Frontal cortex (tissue), 4 donors: ENCODE data around the gene CIDEC. TPM values are rescaled to one million over a fixed set of nuclear protein-coding genes. Genes with fewer than 3 reads are reported as not detected.
"Not testable (repeated sequence)": the region's sequence is repeated elsewhere in the genome, so short reads cannot be mapped to it uniquely, and the experiment has no call there.

Experiments
- DNase-seq, 2 donors: peaks; one replicate each; pipeline ENCODE4 v3.0.0; 2012; ENCODE audit warnings: low spot score in 2 of 2
- FAIRE-seq: peaks from 2 replicates; lab custom pipeline; 2012; peaks lifted over from hg19 to GRCh38; lab: Jason Lieb, UNC
- total RNA-seq: library from RNA; depleted of rRNA; stranded (reverse); fragments of >200 nt; gene quantifications from one replicate; pipeline ENCODE4 v1.2.3, GENCODE V29; 2014
- donor health status: control.
- donor health status: control.
- donor health status: control.

CIDEC gene
- total RNA-seq, 1 donor from 2014 or later: not detected

GRCh38 chr3:9854291-9854940 is 25.6 kb downstream of the CIDEC start:
- DNase-seq, FAIRE-seq: not testable (repeated sequence)

DNA sequence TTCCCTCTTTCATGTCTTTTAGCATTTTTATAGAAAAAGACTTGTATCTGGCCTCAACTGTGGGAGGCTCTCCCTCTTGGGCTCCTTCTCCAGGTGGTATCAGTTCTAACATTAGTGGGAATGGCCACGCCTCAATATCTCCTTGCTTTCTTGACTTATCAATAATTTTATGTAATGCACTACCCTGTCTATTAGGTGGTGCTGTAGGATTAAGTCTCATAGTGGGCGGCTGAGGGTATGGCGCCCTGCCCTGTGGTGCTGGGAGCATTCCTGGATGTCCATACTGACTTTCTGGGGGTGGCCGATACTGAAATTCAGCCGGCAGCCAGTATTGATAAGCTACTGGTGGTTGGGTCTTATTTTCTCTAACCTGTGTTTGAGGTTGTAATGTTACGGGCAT is 27.5 kb downstream of the CIDEC start:
- DNase-seq (no peak), FAIRE-seq (no peak)

- not testable (repeated sequence) for DNase-seq, FAIRE-seq
Measured at GRCh38 chr3:9851926-9852325, 28.1 kb downstream of the CIDEC start.

GRCh38 chr3:9851383-9851782 is 28.7 kb downstream of the CIDEC start:
- not testable (repeated sequence) for FAIRE-seq, DNase-seq

DNA sequence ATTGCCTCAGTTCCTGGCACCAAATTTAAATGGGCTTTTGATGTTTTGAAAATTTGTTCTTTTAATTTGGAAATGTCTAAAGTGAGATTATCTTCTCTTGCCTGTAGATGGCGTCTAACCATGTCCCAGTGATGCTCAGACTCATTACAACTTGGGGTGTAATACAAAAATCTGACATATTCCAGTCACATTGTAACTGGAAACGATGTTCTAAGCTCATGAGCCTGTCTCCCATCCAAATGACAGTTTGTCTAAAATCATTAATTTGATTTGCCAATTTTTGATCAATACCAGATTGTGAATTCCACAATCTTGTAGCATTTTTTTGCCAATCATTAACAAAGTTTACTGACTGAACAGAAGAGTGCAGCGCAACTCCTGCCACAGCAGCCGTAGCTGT is 31.2 kb downstream of the CIDEC start:
- DNase-seq, FAIRE-seq: not testable (repeated sequence)

DNA sequence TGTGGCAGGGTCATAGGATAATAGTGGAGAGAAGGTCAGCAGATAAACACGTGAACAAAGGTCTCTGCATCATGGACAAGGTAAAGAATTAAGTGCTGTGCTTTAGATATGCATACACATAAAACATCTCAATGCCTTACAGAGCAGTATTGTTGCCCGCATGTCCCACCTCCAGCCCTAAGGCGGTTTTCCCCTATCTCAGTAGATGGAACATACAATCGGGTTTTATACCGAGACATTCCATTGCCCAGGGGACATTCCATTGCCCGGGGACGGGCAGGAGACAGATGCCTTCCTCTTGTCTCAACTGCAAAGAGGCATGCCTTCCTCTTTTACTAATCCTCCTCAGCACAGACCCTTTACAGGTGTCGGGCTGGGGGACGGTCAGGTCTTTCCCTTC is 32.2 kb downstream of the CIDEC start:
- FAIRE-seq, DNase-seq: not testable (repeated sequence)

DNA sequence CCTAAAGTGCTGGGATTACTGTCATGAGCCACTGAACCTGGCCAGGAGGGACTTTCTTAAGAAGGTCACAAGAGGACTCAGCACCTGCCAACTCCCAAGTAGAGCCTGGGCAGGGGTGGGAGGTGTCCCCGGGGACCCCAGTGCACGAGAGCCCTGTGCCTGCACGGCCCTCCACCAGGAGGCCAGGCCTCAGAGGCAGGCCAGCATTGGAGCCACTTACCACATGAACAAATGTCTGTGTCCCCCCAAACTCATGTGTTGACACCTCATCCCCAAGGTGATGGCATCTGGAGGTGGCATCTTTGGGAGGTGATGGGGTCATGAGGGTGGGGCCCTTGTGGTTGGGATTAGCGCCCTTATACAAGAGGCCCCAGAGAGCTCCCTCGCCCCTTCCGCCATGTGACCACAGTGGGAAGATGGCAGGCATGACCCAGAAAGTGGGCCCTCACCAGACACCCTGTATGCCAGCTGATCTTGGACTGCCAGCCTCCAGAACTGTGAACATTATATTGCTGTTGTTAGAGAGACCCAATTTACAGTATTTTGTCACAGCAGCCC is 33.0 kb downstream of the CIDEC start:
- no peak for DNase-seq
- no peak for FAIRE-seq

GRCh38 chr3:9846231-9846630 is 33.8 kb downstream of the CIDEC start:
- FAIRE-seq (no peak), DNase-seq (no peak)

DNA sequence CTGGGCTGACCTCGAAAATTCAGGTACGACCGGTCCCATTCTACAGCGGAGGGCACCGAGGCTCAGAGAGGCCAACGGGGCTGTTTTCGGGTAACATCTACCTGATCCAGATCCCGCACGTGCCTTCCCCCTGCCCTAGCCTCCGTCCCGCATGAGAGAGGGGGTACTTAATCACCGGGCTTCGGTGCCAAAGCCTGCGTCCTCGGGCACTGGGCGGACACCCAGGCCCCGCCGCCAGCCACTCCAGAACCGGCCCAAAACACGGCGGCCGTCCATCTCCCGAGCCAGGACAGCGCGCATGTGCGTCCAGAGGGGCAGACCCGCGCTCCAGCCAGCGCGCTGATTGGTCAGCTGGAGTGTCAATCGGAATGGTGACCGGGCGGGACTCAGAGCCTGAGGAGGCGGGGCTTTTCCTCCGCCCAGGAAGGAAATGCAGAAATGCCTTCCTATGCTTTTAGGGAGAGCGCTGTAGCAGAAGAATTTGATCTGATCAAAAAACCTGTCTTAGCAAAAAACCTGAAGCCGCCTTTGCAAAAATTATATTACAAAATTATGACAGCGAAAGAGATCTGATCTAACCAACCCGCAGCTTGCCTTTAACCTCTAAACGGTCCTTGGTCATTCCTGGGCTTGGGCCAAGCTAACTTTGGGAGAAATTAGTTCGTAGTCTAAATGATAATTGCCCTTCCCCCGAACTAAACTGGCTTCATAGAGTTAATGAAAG is 36.2 kb downstream of the CIDEC start, which contains the start of gene RPUSD3:
Gene RPUSD3 (minus strand): TSS at position 294 of the 724 bp plus-strand sequence. CDS start 18 bp downstream, at position 276.
- DNase-seq (peak; percentile 95 to 99), FAIRE-seq (no peak)

- FAIRE-seq (no peak), DNase-seq (no peak)
Measured at GRCh38 chr3:9841015-9841414, 39.0 kb downstream of the CIDEC start.

- FAIRE-seq: no peak
- no peak for DNase-seq
Measured at GRCh38 chr3:9838856-9839255, 41.2 kb downstream of the CIDEC start.

GRCh38 chr3:9837701-9838582 is 42.1 kb downstream of the CIDEC start:
- DNase-seq: no peak

GRCh38 chr3:9834520-9835380 is 45.3 kb downstream of the CIDEC start:
- FAIRE-seq (no peak), DNase-seq (no peak)

More at GRCh38 chr3:9837701-9838582, 42.1 kb downstream of the CIDEC start:
- no peak for FAIRE-seq

DNA sequence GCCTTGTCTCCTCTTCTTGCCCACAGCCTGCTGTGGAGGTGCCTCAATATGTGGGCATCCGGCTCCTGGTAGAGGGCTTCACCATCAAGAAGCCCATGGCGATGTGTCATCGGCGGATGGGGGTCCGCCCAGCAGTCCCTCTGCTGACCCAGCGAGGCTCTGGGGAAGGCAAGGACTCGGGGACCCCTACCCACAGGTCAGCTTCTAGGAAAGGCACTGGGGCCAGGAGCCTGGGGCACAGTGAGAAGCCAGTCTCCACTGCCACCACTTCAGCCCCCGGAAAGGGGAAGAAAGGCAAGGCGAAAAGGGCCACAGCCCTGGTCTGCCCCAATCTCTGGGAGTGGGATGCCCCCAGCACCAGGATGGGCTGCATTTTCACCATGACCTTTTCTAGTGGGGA is 47.0 kb downstream of the CIDEC start:
- FAIRE-seq (no peak), DNase-seq (no peak)

GRCh38 chr3:9831253-9831652 is 48.8 kb downstream of the CIDEC start:
- FAIRE-seq: no peak
- no peak for DNase-seq

DNA sequence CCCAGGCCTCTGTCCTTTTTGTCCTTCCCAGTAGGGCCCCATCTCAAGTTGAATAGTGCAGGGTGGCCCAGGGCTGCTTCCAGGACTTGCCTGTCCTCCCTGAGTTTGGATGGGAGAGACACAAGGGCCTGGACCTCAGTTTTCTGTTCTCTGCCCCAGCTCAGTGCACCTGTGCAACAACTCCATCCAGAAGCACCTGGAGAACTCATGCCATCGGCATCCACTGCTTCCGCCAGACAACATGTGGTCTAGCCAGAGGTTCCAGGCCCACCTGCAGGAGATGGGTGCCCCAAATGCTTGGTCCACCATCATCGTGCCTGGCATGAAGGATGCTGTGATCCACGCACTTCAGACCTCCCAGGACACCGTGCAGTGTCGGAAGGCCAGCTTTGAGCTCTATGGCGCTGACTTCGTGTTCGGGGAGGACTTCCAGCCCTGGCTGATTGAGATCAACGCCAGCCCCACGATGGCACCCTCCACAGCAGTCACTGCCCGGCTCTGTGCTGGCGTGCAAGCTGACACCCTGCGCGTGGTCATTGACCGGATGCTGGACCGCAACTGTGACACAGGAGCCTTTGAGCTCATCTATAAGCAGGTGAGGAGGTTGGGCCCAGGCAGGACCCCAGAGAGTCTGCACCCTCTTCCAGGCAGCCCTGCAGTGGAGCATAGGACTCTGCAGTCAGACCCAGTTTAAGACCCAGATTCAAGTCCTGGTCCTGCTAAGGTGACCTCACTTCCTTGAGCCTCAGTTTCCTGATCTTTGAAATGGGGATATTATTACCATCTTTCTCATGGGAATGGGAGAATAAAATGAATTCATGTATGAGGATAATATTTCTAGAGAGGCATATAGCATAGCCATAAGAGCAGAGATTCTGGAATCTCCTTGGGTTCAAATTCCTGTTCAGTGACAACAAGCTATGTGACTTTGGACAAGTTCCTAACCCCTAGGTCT is 51.0 kb downstream of the CIDEC start:
- no peak for DNase-seq
- no peak for FAIRE-seq

- DNase-seq (no peak), FAIRE-seq (no peak)
Measured at GRCh38 chr3:9826815-9827573, 53.1 kb downstream of the CIDEC start.
